ENCODE measurements around the gene HSD17B12. TPM values are rescaled to one million over a fixed set of nuclear protein-coding genes. Genes with fewer than 3 reads are reported as not detected.
A peak's percentile ranks its signal among the peaks of the same experiment; 100 is the strongest.

The HSD17B12 gene
- polyA plus RNA-seq, 1 experiment: 67.7 TPM

DNA sequence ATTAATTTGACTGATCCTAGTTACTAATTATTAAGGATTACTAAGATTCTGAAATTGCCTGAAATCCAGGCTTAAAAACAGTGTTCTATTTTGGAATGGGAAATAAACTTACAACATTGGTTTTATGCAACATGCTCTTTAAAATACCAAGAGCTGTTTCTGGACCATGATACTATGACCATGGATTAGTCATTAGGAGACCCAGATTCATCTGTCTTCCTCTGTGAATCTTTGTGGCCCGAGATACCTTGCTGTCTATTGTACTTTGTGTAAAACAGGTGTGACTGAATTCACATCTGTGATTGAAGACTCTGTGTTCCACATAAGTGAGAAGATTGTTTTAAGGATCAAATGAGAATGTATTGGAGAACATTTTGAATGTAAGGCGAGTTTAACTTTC lies 98.8 kb downstream of the HSD17B12 start:
- no peak for DNase-seq (ENCODE audit: low read depth)
- H3K4me3 ChIP-seq (ENCODE audit: low read depth, low read length): no peak overlapping the region
- POLR2A ChIA-PET: no interaction called here
- no peaks in the 10 kb centered on the region for H3K27me3 ChIP-seq (ENCODE audit: control insufficient read depth, insufficient read depth, low read length)
- CTCF ChIA-PET: no interaction called here
- TF ChIP-seq, protein P1, sequence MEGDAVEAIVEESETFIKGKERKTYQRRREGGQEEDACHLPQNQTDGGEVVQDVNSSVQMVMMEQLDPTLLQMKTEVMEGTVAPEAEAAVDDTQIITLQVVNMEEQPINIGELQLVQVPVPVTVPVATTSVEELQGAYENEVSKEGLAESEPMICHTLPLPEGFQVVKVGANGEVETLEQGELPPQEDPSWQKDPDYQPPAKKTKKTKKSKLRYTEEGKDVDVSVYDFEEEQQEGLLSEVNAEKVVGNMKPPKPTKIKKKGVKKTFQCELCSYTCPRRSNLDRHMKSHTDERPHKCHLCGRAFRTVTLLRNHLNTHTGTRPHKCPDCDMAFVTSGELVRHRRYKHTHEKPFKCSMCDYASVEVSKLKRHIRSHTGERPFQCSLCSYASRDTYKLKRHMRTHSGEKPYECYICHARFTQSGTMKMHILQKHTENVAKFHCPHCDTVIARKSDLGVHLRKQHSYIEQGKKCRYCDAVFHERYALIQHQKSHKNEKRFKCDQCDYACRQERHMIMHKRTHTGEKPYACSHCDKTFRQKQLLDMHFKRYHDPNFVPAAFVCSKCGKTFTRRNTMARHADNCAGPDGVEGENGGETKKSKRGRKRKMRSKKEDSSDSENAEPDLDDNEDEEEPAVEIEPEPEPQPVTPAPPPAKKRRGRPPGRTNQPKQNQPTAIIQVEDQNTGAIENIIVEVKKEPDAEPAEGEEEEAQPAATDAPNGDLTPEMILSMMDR (IDR thresholded peaks at IDR 0.05; ENCODE audit: insufficient read depth, low read depth, low read length): no peak
- no peaks in the 10 kb centered on the region for H3K36me3 ChIP-seq (ENCODE audit: control insufficient read depth, insufficient read depth, low read length)

DNA sequence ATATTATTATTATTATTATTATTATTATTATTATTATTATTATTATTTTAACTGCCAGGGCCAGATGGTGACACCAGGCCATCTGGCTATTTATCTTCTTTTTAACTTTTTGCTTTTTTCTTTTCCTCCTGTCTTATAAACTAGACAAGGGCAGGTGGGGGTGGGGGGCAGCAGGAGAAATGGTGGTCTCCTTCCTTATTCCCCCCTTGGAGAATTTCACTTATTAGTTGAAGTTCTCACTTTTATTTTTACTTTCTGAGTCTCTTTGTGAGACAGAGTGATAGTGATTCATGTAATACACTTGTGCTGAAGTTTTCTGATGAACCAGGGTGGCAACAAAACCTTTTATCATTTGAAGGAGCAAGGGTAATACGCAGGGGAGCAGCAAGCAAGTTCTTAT lies 103.8 kb downstream of the HSD17B12 start:
- POLR2A ChIA-PET: no interaction called here
- CTCF ChIA-PET: interaction anchor here (0.7 to 1.8 kb wide), 2 partner anchors 18 to 41 kb away, joined by 3 to 6 read pairs; no protein-coding TSS in a partner anchor
- DNase-seq (ENCODE audit: low read depth): no peak
- no peaks in the 10 kb centered on the region for H3K27me3 ChIP-seq (ENCODE audit: control insufficient read depth, insufficient read depth, low read length)
- H3K36me3 ChIP-seq (ENCODE audit: control insufficient read depth, insufficient read depth, low read length): no peaks in the 10 kb centered on the region
- TF ChIP-seq, protein P1 (IDR thresholded peaks at IDR 0.05; ENCODE audit: insufficient read depth, low read depth, low read length): no peak
- no peak overlapping the region for H3K4me3 ChIP-seq (ENCODE audit: low read depth, low read length)

DNA sequence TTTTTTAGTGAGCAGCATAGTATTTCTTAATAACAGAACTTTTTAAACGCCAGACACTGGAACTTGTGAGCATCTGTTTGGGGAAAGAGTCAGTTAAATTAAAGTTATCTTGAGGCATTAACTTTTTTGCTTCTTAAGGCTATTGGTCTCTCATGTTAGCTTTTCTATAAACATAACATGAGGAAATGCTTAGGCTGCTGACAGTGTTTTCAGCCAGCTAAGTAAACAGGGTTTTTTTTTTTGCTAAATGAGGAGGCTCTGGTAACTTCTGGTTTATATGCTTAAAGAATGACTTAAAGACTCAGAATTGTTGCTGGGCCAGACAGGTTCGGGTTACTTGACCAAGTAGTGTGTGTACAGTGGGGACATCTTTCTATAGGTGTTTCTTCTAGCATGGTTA lies 104.3 kb downstream of the HSD17B12 start:
- peak; percentile 1 for DNase-seq (ENCODE audit: low read depth)
- ChIA-PET POLR2A (interaction anchor here (0.7 kb wide), 1 partner anchor 22 kb away, joined by 3 read pairs; no protein-coding TSS in a partner anchor), CTCF (interaction anchor here (0.7 to 1.8 kb wide), 2 partner anchors 17 to 41 kb away, joined by 3 to 6 read pairs; no protein-coding TSS in a partner anchor)

DNA sequence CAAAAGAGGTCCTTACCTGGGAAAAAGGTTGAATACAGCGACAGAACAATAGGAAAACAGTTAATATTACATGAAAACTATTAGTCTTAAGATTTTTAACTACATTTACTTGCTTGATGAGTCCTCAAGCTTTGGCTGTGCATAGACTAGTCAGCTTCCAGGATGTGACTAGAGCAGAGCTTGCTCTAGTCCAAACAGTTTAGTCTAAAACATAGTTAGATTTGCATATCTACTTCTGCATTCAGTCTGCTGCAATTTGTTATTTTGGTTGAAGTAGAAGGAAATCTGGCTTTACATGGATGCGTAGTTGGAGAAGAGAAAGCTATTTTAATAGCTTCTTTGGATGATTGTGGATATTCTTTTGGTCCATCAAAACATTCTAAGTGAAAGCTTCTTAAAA lies 104.8 kb downstream of the HSD17B12 start:
- ChIA-PET CTCF (interaction anchor here (1.8 kb wide), 1 partner anchor 17 kb away, joined by 6 read pairs; no protein-coding TSS in a partner anchor), POLR2A (interaction anchor here (0.7 kb wide), 1 partner anchor 22 kb away, joined by 3 read pairs; no protein-coding TSS in a partner anchor)
- H3K36me3 ChIP-seq (ENCODE audit: control insufficient read depth, insufficient read depth, low read length): no peaks in the 10 kb centered on the region
- H3K4me3 ChIP-seq (ENCODE audit: low read depth, low read length): no peak overlapping the region
- no peak for DNase-seq (ENCODE audit: low read depth)
- no peaks in the 10 kb centered on the region for H3K27me3 ChIP-seq (ENCODE audit: control insufficient read depth, insufficient read depth, low read length)
- TF ChIP-seq, protein P1 (IDR thresholded peaks at IDR 0.05; ENCODE audit: insufficient read depth, low read depth, low read length): no peak

More for the DNA sequence above, 104.3 kb downstream of the HSD17B12 start:
- Histone ChIP-seq H3K4me3 (ENCODE audit: low read depth, low read length) (no peak overlapping the region), H3K27me3 (ENCODE audit: control insufficient read depth, insufficient read depth, low read length) (no peaks in the 10 kb centered on the region), H3K36me3 (ENCODE audit: control insufficient read depth, insufficient read depth, low read length) (no peaks in the 10 kb centered on the region)
- TF ChIP-seq, protein P1 (IDR thresholded peaks at IDR 0.05; ENCODE audit: insufficient read depth, low read depth, low read length): no peak

DNA sequence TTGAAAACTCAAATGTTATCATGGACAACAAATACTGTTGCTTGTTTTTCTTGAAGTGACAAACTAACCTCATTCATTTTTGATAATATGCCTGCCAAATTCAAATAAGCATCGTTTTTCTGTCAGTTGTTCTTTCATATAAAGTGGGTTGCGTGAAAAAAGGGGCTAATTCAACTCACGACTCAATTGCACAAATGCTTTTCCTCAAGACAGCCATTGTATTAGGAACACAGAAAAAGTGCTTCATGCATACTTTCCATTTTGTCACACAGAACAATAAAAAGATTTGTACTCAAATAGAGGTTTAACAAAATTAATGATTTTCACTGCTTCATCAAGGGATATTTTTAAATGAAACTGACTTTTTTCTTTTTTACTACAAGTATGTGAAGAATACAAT lies 105.5 kb downstream of the HSD17B12 start:
- TF ChIP-seq, protein P1 (IDR thresholded peaks at IDR 0.05; ENCODE audit: insufficient read depth, low read depth, low read length): no peak
- POLR2A ChIA-PET: no interaction called here

More for the DNA sequence above, 105.5 kb downstream of the HSD17B12 start:
- no peaks in the 10 kb centered on the region for H3K27me3 ChIP-seq (ENCODE audit: control insufficient read depth, insufficient read depth, low read length)
- H3K4me3 ChIP-seq (ENCODE audit: low read depth, low read length): no peak overlapping the region
- no peak for DNase-seq (ENCODE audit: low read depth)
- no peaks in the 10 kb centered on the region for H3K36me3 ChIP-seq (ENCODE audit: control insufficient read depth, insufficient read depth, low read length)
- CTCF ChIA-PET: interaction anchor here (1.8 kb wide), 1 partner anchor 16 kb away, joined by 6 read pairs; no protein-coding TSS in a partner anchor

All from BJ (cell line).